WERI-Rb-1 (cell line): ENCODE data around the gene PDE1A.

Experiments used
- DNase-seq: peaks from one replicate; pipeline ENCODE4 v3.0.0-alpha.2; 2020
- H3K27ac ChIP-seq: fragments of 250-450 bp; sonication (Bioruptor Pico); 2 replicates; pipeline ENCODE4 v1.5.1; 2020; ENCODE audit warnings: mild to moderate bottlenecking, moderate library complexity
- H3K27me3 ChIP-seq: fragments of 250-450 bp; sonication (Bioruptor Pico); 2 replicates; pipeline ENCODE4 v1.5.1; 2021; ENCODE audit warnings: mild to moderate bottlenecking, low read depth, moderate library complexity; ENCODE audit not compliant: insufficient read depth, severe bottlenecking
- H3K36me3 ChIP-seq: fragments of 250-450 bp; sonication (Bioruptor Pico); 2 replicates; pipeline ENCODE4 v1.5.1; 2020; ENCODE audit warnings: mild to moderate bottlenecking, moderate library complexity
- H3K4me3 ChIP-seq: 2 replicates; pipeline ENCODE4 v1.5.1; 2011; ENCODE audit warnings: low read depth, mild to moderate bottlenecking, control low read depth, low read length
- H3K9me3 ChIP-seq: fragments of 250-450 bp; sonication (Bioruptor Pico); 2 replicates; pipeline ENCODE4 v1.5.1; 2021; ENCODE audit warnings: mild to moderate bottlenecking, moderate library complexity; ENCODE audit not compliant: severe bottlenecking
- TF ChIP-seq, protein P1 (sequence below): IDR thresholded peaks from 2 replicates; pipeline ENCODE4 v1.5.1; 2011; ENCODE audit warnings: low read depth, mild to moderate bottlenecking, control low read depth, inconsistent platforms, low read length

Gene PDE1A

GRCh38 chr2:182220335-182220734 lies 206.5 kb downstream of the PDE1A start:
- Histone ChIP-seq H3K27me3 (no peaks in the 10 kb centered on the region), H3K27ac (no peak overlapping the region), H3K9me3 (no peaks in the 10 kb centered on the region), H3K36me3 (no peaks in the 10 kb centered on the region), H3K4me3 (no peak overlapping the region)
- no peak for DNase-seq
- TF ChIP-seq, protein P1, sequence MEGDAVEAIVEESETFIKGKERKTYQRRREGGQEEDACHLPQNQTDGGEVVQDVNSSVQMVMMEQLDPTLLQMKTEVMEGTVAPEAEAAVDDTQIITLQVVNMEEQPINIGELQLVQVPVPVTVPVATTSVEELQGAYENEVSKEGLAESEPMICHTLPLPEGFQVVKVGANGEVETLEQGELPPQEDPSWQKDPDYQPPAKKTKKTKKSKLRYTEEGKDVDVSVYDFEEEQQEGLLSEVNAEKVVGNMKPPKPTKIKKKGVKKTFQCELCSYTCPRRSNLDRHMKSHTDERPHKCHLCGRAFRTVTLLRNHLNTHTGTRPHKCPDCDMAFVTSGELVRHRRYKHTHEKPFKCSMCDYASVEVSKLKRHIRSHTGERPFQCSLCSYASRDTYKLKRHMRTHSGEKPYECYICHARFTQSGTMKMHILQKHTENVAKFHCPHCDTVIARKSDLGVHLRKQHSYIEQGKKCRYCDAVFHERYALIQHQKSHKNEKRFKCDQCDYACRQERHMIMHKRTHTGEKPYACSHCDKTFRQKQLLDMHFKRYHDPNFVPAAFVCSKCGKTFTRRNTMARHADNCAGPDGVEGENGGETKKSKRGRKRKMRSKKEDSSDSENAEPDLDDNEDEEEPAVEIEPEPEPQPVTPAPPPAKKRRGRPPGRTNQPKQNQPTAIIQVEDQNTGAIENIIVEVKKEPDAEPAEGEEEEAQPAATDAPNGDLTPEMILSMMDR = no peak

- Histone ChIP-seq H3K9me3 (no peaks in the 10 kb centered on the region), H3K27me3 (no peaks in the 10 kb centered on the region), H3K27ac (no peak overlapping the region), H3K4me3 (no peak overlapping the region), H3K36me3 (no peaks in the 10 kb centered on the region)
- DNase-seq = no peak
- TF ChIP-seq, protein P1 = no peak
These were observed 216.2 kb downstream of the PDE1A start for GRCh38 chr2:182210669-182211068.

DNA sequence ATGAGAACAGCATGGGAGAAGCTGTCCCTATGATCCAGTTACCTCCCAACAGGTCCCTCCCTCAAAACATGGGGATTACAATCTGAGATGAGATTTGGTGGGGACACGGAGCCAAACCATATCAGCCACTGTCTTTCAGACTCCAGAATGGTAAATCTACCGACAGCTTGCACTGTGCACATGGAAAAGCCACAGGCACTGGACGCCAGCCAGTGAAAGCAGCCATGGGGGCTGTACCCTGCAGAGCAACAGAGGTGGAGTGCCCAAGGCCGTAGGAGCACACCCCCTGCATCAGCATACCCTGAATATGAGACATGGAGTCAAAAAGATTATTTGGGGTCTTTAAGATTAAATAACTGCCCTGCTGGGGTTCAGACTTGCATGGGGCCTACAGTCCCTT lies 218.4 kb downstream of the PDE1A start:
- no peak overlapping the region for H3K27ac ChIP-seq
- TF ChIP-seq, protein P1 = no peak
- no peaks in the 10 kb centered on the region for H3K9me3 ChIP-seq
- no peak overlapping the region for H3K4me3 ChIP-seq
- H3K36me3 ChIP-seq = no peaks in the 10 kb centered on the region
- no peaks in the 10 kb centered on the region for H3K27me3 ChIP-seq
- no peak for DNase-seq

DNA sequence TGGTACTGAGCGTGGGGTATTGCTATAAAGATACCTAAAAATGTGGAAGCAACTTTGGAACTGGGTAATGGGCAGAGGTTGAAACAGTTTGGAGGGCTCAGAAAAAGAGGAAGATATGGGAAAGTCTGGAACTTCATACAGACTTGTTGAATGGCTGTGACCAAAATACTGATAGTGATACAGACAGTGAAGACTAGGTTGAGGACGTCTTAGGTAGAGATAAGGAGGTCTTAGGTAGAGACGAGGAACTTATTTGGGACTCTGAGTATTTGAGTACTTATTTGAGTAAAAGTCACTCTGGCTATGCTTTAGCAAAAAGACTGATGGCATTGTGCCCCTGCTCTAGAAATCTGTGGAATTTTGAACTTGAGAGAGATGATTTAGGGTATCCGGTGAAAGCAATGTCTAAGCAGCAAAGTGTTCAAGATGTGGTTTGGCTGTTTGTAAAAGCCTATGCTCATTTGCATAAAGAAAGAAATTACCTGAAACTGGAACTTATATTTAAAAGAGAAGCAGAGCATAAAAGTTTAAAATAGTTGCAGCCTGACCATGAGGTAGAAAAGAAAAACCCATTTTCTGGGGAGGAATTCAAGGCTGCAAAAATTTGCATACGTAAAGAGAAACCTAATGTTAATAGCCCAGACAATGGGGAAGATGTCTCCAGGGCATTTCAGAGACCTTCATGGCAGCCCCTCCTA lies 219.6 kb downstream of the PDE1A start:
- Histone ChIP-seq H3K36me3 (no peaks in the 10 kb centered on the region), H3K27ac (no peak overlapping the region), H3K4me3 (no peak overlapping the region), H3K27me3 (no peaks in the 10 kb centered on the region), H3K9me3 (no peaks in the 10 kb centered on the region)
- TF ChIP-seq, protein P1 = no peak
- DNase-seq = no peak

GRCh38 chr2:182197529-182197928 lies 229.3 kb downstream of the PDE1A start:
- H3K4me3 ChIP-seq = no peak overlapping the region
- no peak overlapping the region for H3K27ac ChIP-seq
- TF ChIP-seq, protein P1 = no peak
- DNase-seq = no peak
- no peaks in the 10 kb centered on the region for H3K9me3 ChIP-seq
- no peaks in the 10 kb centered on the region for H3K27me3 ChIP-seq
- no peaks in the 10 kb centered on the region for H3K36me3 ChIP-seq

DNA sequence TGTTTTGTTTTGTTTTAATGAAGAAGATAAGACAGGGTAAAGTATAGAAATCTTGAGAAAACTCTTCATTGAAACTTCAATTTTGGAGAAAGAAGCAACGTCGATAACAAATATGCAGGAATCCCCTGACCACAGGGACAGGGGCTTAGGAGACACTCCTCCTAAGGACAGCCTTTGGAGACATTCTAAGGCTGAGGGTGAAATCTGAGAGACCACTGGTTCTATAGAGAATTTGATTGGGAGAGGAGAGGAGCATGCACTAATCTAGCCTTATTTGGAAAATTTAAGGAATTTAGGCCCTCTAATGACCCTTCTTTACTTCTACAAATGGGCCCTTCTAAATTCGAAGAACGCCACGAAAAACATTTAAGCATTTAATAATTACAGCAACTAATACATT lies 233.5 kb downstream of the PDE1A start:
- TF ChIP-seq, protein P1 = no peak
- no peaks in the 10 kb centered on the region for H3K27me3 ChIP-seq
- H3K4me3 ChIP-seq = no peak overlapping the region
- no peaks in the 10 kb centered on the region for H3K36me3 ChIP-seq
- no peak overlapping the region for H3K27ac ChIP-seq
- no peak for DNase-seq
- no peaks in the 10 kb centered on the region for H3K9me3 ChIP-seq
